GM04503 (cell line): ENCODE measurements around the gene DSCAML1.

Experiments used
- DNase-seq: peaks from one replicate; pipeline ENCODE4 v3.0.0-alpha.2; 2012; ENCODE audit warnings: low read depth

DSCAML1 gene

DNA sequence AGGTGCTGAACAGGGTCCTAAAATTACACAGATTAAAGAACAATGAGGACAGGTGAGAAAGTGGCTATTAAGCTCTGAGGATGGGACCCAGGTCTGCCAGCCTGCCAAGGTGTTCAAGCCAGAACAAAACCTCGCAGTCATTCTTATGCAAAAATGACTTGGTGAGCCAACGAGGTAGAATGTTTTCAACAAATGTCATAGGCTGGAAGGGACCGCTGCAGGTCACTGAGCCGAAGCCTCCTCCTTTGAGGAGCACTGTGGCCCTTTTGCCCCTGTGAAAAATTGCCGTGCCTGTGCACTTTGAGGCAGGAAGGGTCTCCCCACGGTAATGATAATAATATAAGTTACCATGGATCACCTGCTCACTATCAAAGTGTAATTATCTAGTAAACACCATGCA is 216.2 kb downstream of the DSCAML1 start:
- no peak for DNase-seq

DNA sequence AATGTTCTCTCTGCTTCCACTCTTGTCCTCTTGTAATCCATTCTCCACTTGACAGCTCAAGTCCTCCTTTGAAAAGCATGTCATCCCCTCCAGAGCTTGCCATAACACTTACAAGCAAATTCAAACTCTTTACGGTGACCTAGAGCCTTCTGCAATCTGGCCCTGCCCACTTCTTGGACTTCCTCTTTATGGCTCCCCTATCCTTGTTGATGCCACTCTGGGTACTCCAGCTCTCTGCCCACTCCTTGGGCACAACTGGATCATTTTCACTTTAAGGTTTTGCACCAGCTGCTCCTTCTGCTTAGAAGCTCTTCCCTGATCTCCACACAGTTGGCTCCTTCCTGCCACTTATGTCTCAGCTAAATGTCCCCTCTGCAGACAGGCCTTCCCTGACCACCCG is 217.9 kb downstream of the DSCAML1 start:
- no peak for DNase-seq

- DNase-seq: no peak
Observed at GRCh38 chr11:117575856-117576255, 221.2 kb downstream of the DSCAML1 start.

GRCh38 chr11:117574551-117574950 is 222.5 kb downstream of the DSCAML1 start:
- DNase-seq: no peak

GRCh38 chr11:117573326-117573725 is 223.7 kb downstream of the DSCAML1 start:
- no peak for DNase-seq

DNA sequence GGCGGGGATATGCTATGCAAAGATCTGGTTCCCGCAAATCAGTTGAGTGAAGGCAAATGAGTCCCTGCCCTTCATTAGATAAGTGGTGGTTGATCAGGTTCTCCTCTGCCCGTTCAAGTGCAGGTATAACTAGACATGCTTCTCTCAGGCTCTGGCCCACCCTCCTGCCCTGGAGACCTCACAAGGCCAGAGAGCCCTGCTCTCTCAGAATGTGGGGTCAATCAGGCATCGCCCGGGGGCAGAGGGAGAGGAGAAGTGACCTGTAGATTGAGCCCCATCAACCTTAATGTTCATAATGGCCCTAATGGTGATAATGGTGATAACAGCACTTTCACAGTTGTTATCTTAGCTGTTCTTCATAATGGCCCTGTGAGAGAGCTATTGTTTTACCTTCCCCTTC is 224.3 kb downstream of the DSCAML1 start:
- no peak for DNase-seq

GRCh38 chr11:117572129-117572528 is 224.9 kb downstream of the DSCAML1 start:
- no peak for DNase-seq

DNA sequence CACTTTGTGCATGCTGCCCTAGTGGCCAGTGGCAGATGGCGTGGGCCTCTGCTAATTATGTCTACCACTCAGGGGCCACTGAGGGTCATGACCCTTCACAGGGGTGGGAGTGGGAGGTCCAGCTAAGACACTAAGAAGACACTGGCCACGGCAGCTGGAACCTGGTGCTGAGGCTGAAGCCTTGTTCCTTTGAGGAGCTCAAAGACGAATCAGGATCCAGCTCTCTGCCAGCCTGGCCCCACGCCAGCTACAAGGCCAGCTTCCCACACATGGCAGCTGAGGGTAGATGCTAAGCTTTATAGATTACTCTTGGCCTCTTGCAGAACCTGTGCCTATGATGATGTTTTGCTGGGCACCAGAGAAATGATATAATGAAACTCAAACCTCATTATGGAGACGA is 226.3 kb downstream of the DSCAML1 start:
- DNase-seq: no peak

- DNase-seq: no peak
Observed at GRCh38 chr11:117569911-117570310, 227.1 kb downstream of the DSCAML1 start.

DNA sequence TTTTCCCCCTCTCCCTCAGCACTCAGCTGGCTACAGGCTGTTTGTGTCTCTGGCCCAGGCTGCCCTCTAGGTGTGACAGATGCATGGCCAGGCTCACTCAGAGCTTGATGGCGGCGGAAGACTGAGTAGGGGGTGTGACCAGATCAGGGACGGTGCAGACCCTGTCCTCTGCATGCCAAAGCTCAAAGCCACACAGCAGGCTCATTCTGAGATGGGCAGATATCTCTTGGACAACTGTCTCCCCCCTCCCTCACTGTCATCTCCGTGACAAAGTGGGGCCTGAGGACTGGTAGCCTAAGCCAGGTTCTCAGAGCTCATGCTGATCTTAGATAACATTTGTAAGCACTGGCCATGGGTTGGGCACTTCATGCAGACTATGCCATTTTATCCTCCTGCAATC is 231.3 kb downstream of the DSCAML1 start:
- no peak for DNase-seq

- DNase-seq: no peak
Observed at GRCh38 chr11:117564321-117564720, 232.7 kb downstream of the DSCAML1 start.

- DNase-seq: no peak
Observed at GRCh38 chr11:117563556-117563955, 233.5 kb downstream of the DSCAML1 start.

DNA sequence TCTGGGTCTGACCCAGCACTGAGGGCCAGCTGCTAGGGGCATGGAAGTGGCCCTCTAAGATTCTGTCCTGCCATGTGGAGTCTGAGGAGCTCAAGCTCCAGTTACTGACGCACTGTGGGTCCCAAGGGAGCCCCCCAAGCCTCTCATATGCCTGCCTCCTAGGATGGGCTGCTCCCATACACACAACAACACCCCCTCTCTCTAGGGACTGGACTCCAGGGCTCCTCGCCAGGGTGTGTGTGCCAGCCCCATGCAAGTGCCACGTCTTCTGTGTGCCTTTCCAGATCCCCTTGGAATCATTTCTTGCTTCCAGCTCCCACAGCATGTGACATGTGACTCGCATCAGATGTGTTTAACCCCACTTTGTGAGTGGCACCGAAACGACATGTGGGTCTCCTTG is 234.9 kb downstream of the DSCAML1 start:
- no peak for DNase-seq

DNA sequence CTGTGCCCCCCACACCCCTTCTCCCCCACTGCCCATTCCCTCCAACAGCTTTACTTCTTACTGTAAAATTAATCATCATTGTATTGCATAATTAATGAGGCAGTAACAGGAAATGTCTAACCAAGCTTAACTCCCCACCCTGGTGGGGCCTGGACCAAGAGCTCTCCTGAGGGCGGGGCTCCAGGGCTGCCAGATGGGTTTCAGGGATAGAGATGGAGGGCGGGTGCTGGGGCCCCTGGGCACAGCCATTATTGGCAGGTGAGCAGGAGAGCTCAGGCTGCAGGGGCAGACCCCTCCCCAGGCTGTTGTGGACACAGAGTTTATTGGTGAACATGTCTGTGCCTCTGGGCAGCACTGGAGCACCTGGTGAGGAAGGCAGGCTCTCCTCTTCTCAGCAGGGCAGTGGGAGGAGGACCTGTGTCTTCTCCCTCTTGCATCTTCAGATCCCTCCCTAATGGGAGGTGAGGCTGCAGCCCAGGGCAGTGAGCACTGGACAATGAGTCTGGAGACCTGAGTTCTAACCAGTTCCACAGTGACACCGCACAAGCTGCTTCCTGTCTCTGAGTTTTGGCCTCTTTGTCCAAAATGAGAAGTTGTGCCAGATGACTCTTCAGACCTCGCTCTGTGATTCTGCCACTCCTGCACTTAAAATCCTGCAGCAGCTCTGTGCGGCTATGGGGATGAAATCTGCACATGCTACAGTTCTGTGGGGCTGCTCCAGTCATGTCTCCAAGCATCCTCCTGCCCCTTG is 236.1 kb downstream of the DSCAML1 start:
- DNase-seq: no peak

DNA sequence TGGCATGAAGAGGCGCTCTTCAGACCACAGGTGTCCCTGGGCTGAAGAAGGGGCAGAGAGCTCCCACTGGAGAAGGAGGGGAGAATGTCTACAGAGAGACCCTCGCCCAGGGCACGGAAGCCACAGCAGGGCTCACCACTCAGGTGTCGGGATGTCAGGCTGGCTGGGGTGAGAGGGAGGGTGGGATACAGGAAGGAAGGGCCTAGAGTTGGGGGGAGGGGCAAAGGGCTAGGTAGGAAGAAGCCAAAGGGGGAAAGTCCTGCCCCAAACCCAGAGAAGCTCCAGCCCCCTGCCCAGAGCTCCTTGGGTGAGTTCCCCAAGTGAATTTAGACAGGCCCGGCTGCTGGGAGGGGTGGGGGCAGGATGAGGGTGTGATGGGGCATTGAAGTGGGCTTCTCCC is 237.3 kb downstream of the DSCAML1 start:
- no peak for DNase-seq

GRCh38 chr11:117557361-117557760 is 239.7 kb downstream of the DSCAML1 start:
- DNase-seq: no peak

- no peak for DNase-seq
Observed at GRCh38 chr11:117554601-117555333, 242.2 kb downstream of the DSCAML1 start.

DNA sequence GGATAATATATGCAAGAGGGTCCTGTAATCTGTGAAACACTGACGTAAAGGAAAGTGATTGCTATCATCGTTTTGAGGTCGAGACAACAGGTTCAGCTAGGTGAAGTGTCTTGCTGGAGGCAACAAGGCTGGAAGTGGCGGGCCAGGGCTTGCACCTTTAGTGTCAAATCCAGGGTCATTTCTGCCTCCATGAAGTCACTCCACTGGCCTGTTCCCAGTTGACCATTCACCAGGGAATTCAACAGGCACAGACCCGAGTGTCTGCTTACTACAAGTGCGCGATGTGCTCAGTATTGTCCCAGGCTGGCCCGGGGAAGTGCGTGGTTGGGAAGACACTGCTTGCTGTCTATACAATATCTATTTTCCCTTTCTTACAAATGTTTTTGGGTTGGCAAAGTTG is 244.4 kb downstream of the DSCAML1 start:
- no peak for DNase-seq

DNA sequence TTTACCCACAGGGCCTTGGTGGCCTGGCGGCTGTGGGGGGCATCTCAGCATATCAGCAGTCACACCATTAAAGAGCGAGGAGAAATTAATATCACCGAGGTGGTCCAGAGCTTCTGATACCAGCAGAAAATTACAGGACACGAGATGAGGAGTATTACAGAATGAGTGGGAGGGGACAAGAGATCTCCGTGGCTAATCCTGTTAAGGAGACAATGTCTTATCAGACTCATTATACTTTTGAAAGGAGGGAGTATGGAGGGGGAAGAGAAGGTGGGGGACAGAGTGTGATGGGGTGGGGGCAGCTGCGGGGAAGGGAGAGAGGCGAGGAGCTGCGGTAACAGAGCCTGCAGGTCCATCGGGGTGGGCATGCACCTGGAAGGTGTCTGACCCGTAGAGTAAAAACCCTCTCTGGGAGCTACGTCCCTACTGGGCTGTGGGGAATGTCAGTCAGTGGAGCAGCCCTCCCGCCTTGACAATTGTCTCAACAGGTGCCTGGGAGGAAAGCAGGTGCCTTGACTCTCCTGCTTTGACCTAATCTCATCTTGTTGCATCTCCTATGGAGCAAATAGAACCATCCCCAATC is 245.2 kb downstream of the DSCAML1 start:
- DNase-seq: no peak

DNA sequence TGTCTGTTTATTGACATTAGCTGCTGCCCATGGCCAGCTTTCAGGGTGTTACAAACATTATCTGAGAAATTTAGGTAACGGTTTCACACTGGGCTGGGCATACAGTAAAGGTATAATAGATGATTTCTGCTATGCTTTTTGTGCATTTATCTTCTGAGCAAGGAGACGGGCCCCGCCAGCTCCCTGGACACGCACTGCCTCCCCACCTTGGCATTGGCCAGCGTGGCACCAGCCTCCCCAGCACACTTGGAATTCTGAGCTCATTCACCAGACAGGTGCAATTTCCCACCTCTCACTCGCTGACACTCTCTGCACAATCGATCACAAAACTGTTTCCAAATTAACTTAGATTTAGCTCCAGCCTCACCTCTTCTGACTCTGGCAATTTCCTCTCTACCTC is 246.6 kb downstream of the DSCAML1 start:
- DNase-seq: no peak

- no peak for DNase-seq
Observed at GRCh38 chr11:117549417-117549816, 247.6 kb downstream of the DSCAML1 start.

GRCh38 chr11:117548876-117549275 is 248.1 kb downstream of the DSCAML1 start:
- no peak for DNase-seq

DNA sequence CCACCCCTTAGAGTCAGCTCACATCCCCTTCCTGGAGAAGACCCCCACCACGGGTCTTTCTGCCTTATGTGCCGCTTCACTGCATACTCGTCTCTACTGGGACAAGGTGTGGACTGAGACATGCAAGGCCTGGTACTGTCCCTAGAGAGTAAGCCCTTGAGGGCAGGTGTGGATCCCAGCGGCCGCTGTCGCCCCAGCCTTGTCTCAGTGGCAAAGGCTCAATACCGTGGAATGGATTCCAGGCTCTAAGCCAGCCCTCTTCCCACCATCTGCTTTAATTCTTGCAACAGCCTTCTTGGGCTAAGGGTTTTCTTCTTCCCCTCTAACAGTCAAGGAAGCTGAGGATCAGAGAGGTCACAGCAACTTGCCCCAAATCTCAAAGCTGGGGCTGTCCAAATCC is 249.1 kb downstream of the DSCAML1 start:
- no peak for DNase-seq
